GM12873 (cell line): ENCODE measurements around the gene TTC1.

Experiments used
- CTCF ChIP-seq: IDR thresholded peaks from 2 replicates; pipeline ENCODE4 v1.5.1; 2012; ENCODE audit warnings: low read depth, mild to moderate bottlenecking, moderate library complexity, low read length, control low read depth; ENCODE audit not compliant: insufficient read depth; ENCODE audit errors: missing control alignments

The TTC1 gene

GRCh38 chr5:160047423-160047822, 38.5 kb downstream of the TTC1 start:
- no peak for TF ChIP-seq CTCF

- TF ChIP-seq CTCF: no peak
Observed at GRCh38 chr5:160048131-160048530, 39.2 kb downstream of the TTC1 start.

- no peak for TF ChIP-seq CTCF
Observed at GRCh38 chr5:160049099-160049498, 40.2 kb downstream of the TTC1 start.

- no peak for TF ChIP-seq CTCF
Observed at GRCh38 chr5:160054047-160054446, 45.1 kb downstream of the TTC1 start.

GRCh38 chr5:160054831-160055230, 45.9 kb downstream of the TTC1 start:
- no peak for TF ChIP-seq CTCF

- TF ChIP-seq CTCF: no peak
Observed at GRCh38 chr5:160057256-160057655, 48.3 kb downstream of the TTC1 start.

GRCh38 chr5:160060001-160060400, 51.1 kb downstream of the TTC1 start:
- TF ChIP-seq CTCF: no peak
